Pons (tissue), 1 donor: ENCODE data around the gene FUT8.

Experiments used
- DNase-seq: peaks from one replicate; pipeline ENCODE4 v3.0.0-alpha.2; 2016; ENCODE audit warnings: low spot score

The FUT8 gene

GRCh38 chr14:65495196-65495595 lies 82.7 kb downstream of the FUT8 start:
- no peak for DNase-seq

DNA sequence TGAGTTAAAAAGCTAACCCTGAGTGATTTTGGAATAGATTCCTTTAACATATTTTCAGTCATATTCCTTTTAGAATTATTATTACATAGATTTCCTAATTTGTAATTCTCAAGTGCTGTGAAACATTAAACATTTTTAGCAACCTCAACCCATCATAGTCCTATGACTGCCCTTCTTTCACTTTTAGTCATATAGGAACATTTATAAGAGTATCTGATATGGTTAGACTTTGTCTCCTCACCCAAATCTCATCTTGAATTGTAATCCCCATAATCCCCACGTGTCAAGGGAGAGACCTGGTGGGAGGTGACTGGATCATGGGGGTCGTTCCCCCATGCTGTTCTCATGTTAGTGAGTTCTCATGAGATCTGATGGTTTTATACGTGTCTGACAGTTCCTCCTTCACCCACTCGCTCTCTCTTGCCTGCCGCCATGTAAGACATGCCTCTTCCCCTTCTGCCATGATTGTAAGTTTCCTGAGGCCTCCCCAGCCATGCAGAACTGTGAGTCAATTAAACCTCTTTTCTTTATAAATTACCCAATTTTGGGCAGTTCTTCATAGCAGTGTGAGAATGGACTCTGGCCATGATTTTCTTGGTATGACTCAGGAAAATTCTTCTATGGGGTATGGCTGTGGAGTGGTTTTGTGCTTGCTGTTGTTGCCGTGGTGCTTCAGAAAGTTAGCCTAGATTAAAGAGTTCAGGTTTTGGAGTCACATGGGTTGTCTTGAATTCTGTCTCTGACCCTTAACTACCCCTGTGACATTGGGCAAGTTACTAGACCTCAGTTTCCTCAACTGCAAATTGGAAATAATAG lies 83.9 kb downstream of the FUT8 start:
- DNase-seq: no peak

GRCh38 chr14:65499138-65499537 lies 86.6 kb downstream of the FUT8 start:
- DNase-seq: no peak

- DNase-seq: no peak
Observed at GRCh38 chr14:65500075-65500474, 87.5 kb downstream of the FUT8 start.

DNA sequence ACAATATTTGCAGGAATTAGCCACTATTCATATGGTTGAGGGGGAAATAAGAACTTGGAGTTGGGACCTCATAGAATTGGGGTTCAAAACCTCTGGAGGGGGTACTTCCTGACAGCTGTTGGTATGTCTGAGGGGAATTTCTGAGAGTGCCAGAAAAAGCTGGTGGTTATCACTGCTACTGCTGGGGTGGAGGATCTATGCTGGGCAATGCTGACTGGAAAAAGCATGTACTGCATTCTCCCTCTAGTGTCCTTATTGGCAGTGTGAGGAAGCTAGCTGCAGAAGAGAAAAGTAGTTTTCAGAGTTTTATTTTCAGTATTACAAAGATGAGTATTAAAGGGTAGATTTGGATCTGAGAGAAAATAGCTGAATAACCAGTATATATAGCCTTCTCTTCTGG lies 88.8 kb downstream of the FUT8 start:
- no peak for DNase-seq

DNA sequence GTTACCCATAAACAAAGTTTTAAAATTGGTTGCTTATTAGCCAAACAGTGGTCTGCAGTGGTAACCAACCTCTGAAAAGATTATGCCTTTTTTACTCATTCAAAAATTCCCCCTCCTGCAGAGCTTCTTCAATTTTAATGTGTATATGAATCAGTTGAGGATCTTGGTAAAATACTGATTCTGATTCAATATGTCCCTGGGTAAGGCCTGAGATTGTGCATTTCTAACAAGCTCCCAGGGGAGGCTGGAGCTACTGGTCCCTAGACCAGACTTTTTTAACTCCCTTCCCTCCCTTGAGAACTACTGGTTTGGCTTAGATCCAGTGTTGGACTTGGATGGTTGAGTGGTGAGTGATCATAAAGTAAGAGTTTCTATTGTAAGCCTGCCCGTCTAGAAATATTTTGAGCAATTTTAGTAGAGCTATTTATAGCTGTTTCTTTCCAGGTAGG lies 90.2 kb downstream of the FUT8 start:
- DNase-seq: no peak

DNA sequence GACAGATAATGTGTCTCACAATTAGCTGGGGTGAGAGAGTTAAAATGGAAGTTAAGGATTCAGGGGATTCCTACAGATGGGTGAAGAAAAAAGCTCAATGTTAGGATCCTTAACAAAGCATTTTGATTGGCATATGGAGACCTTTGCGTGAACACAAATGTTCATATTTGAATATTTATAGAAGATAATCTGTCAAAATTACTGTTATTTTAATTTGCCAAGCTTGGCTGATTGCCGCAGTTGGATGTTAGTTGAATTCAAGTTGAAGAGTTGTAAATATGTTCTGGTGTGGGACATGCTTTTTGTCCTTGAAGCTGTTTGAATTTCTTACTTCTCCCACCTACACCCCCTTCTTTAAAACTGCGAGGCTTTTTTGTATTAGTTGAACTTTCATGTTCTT lies 91.2 kb downstream of the FUT8 start:
- DNase-seq: no peak

GRCh38 chr14:65506801-65507200 lies 94.3 kb downstream of the FUT8 start:
- no peak for DNase-seq

GRCh38 chr14:65509842-65510241 lies 97.3 kb downstream of the FUT8 start:
- no peak for DNase-seq

- no peak for DNase-seq
Observed at GRCh38 chr14:65513671-65514070, 101.1 kb downstream of the FUT8 start.

DNA sequence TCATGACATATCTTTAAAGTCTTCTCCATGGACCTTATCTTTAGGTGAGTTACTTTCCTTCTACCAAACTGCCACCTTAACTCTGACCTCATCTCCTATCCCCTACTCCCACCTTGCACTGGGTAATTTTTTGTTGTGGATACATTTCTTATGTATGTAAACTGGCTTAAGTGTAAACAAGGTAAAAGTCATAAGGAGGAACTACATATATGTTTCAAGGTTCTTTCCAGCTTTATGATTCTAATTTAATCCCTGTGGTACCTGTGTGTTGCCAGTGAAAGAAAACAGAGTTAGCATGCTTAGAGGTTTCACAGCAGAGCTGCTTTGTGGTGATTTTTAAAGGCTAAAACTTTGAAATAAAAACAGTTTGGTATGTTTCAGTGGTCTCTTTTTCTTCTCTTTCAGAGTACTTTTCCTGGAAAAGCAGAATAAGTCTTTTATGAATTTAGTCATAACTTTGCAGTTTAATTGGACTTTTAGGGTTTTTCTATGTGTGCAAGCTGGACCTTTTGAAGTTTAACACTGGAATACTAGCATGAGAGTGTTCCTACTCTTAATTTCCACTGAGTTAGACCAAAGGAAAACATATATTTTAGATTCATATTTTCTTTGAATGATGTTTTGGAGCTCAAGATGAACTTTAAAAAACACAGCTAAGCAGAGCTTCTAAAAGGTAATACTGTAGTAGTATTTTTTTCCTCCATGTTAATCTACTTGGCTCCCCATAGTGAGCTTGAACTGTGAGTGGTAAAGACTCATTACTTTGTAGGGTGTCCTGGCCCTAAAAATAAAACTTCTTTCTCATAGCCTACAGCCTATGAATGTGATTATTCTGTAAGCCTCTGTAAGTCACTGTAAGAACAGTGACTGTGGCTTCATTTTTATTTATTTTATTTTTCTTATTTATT lies 105.4 kb downstream of the FUT8 start:
- no peak for DNase-seq

- no peak for DNase-seq
Observed at GRCh38 chr14:65528069-65528468, 115.5 kb downstream of the FUT8 start.

- DNase-seq: no peak
Observed at GRCh38 chr14:65531148-65531547, 118.6 kb downstream of the FUT8 start.

DNA sequence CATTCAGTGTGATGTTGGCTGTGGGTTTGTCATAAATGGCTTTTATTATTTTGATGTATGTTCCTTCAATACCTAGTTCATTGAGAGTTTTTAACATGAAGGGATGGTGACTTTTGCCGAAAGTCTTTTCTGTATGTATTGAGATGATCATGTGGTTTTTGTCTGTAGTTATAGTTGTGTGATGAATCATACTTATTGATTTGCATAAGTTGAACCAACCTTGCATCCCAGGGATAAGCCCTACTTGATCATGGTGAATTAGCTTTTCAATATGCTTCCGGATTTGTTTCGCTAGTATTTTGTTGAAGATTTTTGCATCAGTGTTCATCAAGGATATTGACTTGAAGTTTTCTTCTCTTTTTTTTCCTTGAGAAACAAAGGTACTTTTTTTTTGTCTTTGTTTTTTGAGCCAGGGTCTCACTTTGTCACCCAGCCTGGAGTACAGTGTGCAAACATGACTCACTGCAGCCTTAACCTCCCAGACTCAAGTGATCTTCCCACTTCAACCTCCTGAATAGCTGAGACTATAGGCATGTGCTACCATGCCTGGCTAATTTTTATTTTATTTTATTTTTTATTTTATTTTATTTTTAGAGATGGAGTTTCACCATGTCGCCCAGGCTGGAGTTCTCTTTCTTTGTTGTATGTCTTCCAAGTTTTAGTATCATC lies 121.3 kb downstream of the FUT8 start:
- no peak for DNase-seq

DNA sequence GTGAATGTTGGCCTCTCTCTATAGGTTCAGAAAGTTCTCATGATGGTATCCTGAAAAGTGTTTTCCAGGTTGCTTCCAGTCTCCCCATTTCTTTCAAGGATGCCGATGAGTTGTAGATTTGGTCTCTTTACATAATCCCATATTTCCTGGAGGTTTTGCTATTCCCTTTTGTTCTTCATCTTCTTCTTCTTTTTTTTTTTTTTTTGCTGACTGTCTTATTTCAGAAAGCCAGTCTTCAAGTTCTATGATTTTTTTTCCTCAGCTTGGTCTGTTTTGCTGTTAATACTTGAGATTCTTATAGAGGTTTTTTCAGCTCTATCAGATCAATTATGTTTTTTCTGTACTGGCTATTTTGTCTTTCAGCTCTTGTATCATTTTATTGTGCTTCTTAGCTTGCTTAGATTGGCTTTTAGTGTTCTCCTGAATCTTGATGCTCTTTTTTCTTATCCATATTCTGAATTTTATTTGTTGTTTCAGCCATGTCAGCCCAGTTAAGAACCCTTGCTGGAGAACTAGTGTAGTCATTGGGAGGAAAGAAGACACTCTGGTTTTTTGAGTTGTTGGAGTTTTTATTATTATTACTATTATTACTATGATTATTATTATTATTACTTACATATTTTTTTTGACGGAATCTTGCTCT lies 124.4 kb downstream of the FUT8 start:
- no peak for DNase-seq

GRCh38 chr14:65548878-65549277 lies 136.3 kb downstream of the FUT8 start:
- DNase-seq: no peak

DNA sequence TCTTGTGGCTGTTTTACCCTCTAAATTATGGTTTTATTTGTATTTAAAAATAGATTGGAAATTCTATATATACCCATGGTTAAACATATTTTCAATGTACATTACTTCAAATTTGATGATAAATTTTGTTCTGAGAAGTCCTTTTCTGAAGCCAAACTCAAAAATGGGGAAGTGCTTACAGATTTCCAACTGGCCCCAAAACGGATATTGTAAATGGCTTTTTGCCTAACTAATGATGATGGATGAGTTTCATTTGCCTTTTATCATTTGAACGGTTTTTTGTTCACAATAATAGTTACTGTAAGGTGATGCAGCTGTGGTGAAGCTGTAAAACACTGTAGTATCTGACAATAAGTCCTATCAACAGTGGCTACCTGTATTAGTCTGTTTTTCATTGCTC lies 136.9 kb downstream of the FUT8 start:
- DNase-seq: no peak

DNA sequence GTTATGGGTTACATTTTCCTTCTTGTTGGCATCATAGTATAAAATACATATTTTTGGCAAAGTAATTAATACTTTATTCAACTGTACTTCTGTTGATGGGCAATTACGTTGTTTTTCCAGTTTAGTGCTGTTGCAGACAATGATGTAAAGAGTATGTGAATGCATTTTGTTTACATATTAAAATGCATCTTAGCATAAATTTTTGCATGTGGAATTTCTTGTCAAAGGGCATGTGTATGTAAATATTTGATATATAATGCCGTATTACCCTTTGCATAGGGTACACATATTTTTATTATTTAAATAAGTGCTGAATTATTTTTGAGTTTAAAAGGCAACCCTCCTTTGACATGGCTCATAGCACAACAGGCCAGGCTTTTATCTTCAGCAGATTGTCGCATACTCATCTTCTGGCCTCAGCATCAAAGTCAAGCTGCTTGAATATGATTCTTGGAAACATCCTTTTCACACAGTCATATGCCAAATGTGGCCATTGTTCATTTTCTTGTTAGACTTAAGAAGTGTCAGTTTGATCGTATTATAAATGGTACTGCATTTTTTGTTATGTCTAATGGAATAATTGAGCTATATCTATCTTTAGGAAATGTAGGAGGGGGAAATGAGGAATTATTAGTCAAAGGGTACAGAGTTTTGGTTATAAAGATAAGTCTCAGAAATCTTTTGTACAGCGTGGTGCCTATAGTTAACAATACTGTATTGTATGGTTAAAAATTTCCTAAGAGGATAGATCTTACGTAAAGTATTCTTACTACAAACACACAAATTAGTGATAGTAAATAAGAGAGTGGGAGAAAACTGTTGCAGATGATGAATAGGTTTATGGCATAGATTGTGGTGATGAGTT lies 138.5 kb downstream of the FUT8 start:
- DNase-seq: no peak

- DNase-seq: no peak
Observed at GRCh38 chr14:65552724-65553123, 140.2 kb downstream of the FUT8 start.

- no peak for DNase-seq
Observed at GRCh38 chr14:65554837-65555236, 142.3 kb downstream of the FUT8 start.

GRCh38 chr14:65555358-65555757 lies 142.8 kb downstream of the FUT8 start:
- no peak for DNase-seq
